GM18520 (cell line): ENCODE measurements around the gene MGAT5B.

Experiments
- ATAC-seq: cut with Tn5 transposase; IDR thresholded peaks from one replicate; pipeline ENCODE4 v1.9.1; 2021; ENCODE audit not compliant: unreplicated experiment

MGAT5B gene

GRCh38 chr17:76879254-76879653 is 11.1 kb downstream of the MGAT5B start:
- ATAC-seq: no peak

- no peak for ATAC-seq
Observed at GRCh38 chr17:76879691-76880090, 11.5 kb downstream of the MGAT5B start.

- ATAC-seq: no peak
Observed at GRCh38 chr17:76880268-76880667, 12.1 kb downstream of the MGAT5B start.

GRCh38 chr17:76880971-76881370 is 12.8 kb downstream of the MGAT5B start:
- ATAC-seq: no peak

- ATAC-seq: no peak
Observed at GRCh38 chr17:76881408-76881807, 13.2 kb downstream of the MGAT5B start.

- no peak for ATAC-seq
Observed at GRCh38 chr17:76881966-76882365, 13.8 kb downstream of the MGAT5B start.

GRCh38 chr17:76883744-76884525 is 15.7 kb downstream of the MGAT5B start:
- ATAC-seq: no peak

- ATAC-seq: no peak
Observed at GRCh38 chr17:76884995-76885893, 17.0 kb downstream of the MGAT5B start.

GRCh38 chr17:76885894-76886290 is 17.7 kb downstream of the MGAT5B start:
- ATAC-seq: no peak

- no peak for ATAC-seq
Observed at GRCh38 chr17:76886395-76886794, 18.2 kb downstream of the MGAT5B start.

- no peak for ATAC-seq
Observed at GRCh38 chr17:76887802-76888201, 19.6 kb downstream of the MGAT5B start.

- ATAC-seq: no peak
Observed at GRCh38 chr17:76888661-76889060, 20.5 kb downstream of the MGAT5B start.

GRCh38 chr17:76889323-76889722 is 21.1 kb downstream of the MGAT5B start:
- no peak for ATAC-seq

GRCh38 chr17:76892329-76892728 is 24.1 kb downstream of the MGAT5B start:
- no peak for ATAC-seq

- no peak for ATAC-seq
Observed at GRCh38 chr17:76893623-76894334, 25.6 kb downstream of the MGAT5B start.

- ATAC-seq: no peak
Observed at GRCh38 chr17:76894842-76895241, 26.6 kb downstream of the MGAT5B start.

- no peak for ATAC-seq
Observed at GRCh38 chr17:76897023-76897422, 28.8 kb downstream of the MGAT5B start.

GRCh38 chr17:76899414-76899813 is 31.2 kb downstream of the MGAT5B start:
- no peak for ATAC-seq

- no peak for ATAC-seq
Observed at GRCh38 chr17:76900723-76901122, 32.5 kb downstream of the MGAT5B start.

- no peak for ATAC-seq
Observed at GRCh38 chr17:76901542-76902197, 33.5 kb downstream of the MGAT5B start.

- no peak for ATAC-seq
Observed at GRCh38 chr17:76902476-76902875, 34.3 kb downstream of the MGAT5B start.
